Osteocyte (in vitro differentiated cells): ENCODE measurements around the gene RABGAP1. TPM values are rescaled to one million over a fixed set of nuclear protein-coding genes. Genes with fewer than 3 reads are reported as not detected.

Source experiments
- DNase-seq: peaks from one replicate; pipeline ENCODE4 v3.0.0; 2021; ENCODE audit warnings: mixed read lengths; ENCODE audit not compliant: unreplicated experiment; ENCODE audit errors: extremely low spot score
- H3K27ac Mint-ChIP-seq: one replicate; pipeline ENCODE4 v1.8.0; 2021; ENCODE audit warnings: mild to moderate bottlenecking, mixed read lengths; ENCODE audit not compliant: unreplicated experiment
- H3K27me3 Mint-ChIP-seq: one replicate; pipeline ENCODE4 v1.8.0; 2021; ENCODE audit warnings: mixed read lengths; ENCODE audit not compliant: unreplicated experiment
- H3K36me3 Mint-ChIP-seq: one replicate; pipeline ENCODE4 v1.8.0; 2021; ENCODE audit warnings: mixed read lengths; ENCODE audit not compliant: unreplicated experiment
- H3K4me1 Mint-ChIP-seq: one replicate; pipeline ENCODE4 v1.8.0; 2021; ENCODE audit warnings: mixed read lengths; ENCODE audit not compliant: unreplicated experiment
- H3K4me3 Mint-ChIP-seq: one replicate; pipeline ENCODE4 v1.8.0; 2021; ENCODE audit warnings: mild to moderate bottlenecking, moderate library complexity, mixed read lengths; ENCODE audit not compliant: unreplicated experiment
- H3K9me3 Mint-ChIP-seq: one replicate; pipeline ENCODE4 v1.8.0; 2021; ENCODE audit warnings: mixed read lengths; ENCODE audit not compliant: unreplicated experiment
- CTCF ChIP-seq: fragments of 200-600 bp; sonication (generic); IDR thresholded peaks from 2 replicates; pipeline ENCODE4 v1.5.0; 2021; ENCODE audit warnings: antibody characterized with exemption, mild to moderate bottlenecking, moderate library complexity
- total RNA-seq: library from RNA; stranded (reverse); gene quantifications from 2 replicates; pipeline ENCODE4 v1.2.1, GENCODE V29; 2021

RABGAP1 gene
- total RNA-seq, 1 donor from 2014 or later = 88.4 TPM

- no peak for DNase-seq
These were observed 108.9 kb downstream of the RABGAP1 start for GRCh38 chr9:123049589-123050222.

GRCh38 chr9:123053046-123053445 lies 112.2 kb downstream of the RABGAP1 start:
- peaks cover 52% of the 10 kb centered on the region for H3K4me1 Mint-ChIP-seq
- peaks cover 33% of the 10 kb centered on the region for H3K36me3 Mint-ChIP-seq
- peak overlapping the region; percentile 81 for H3K27ac Mint-ChIP-seq
- DNase-seq = no peak
- no peaks in the 10 kb centered on the region for H3K9me3 Mint-ChIP-seq
- TF ChIP-seq CTCF = no peak
- peak overlapping the region; percentile 33 for H3K4me3 Mint-ChIP-seq
- no peaks in the 10 kb centered on the region for H3K27me3 Mint-ChIP-seq

More at GRCh38 chr9:123049589-123050222, 108.9 kb downstream of the RABGAP1 start:
- Mint-ChIP-seq H3K4me1 (peaks cover 73% of the 10 kb centered on the region), H3K36me3 (peaks cover 21% of the 10 kb centered on the region), H3K27ac (peak overlapping the region; percentile 91), H3K9me3 (no peaks in the 10 kb centered on the region), H3K27me3 (no peaks in the 10 kb centered on the region), H3K4me3 (no peak overlapping the region)
- no peak for TF ChIP-seq CTCF

GRCh38 chr9:123053711-123054110 lies 112.9 kb downstream of the RABGAP1 start:
- Mint-ChIP-seq H3K9me3 (no peaks in the 10 kb centered on the region), H3K27me3 (no peaks in the 10 kb centered on the region), H3K27ac (peak overlapping the region; percentile 81), H3K36me3 (peaks cover 33% of the 10 kb centered on the region), H3K4me1 (peaks cover 49% of the 10 kb centered on the region), H3K4me3 (peak overlapping the region; percentile 0)
- TF ChIP-seq CTCF = no peak
- DNase-seq = no peak

- DNase-seq = no peak
- H3K9me3 Mint-ChIP-seq = no peaks in the 10 kb centered on the region
- H3K4me1 Mint-ChIP-seq = peaks cover 62% of the 10 kb centered on the region
- no peak for TF ChIP-seq CTCF
- H3K27ac Mint-ChIP-seq = peak overlapping the region; percentile 45
- no peak overlapping the region for H3K4me3 Mint-ChIP-seq
- peaks cover 19% of the 10 kb centered on the region for H3K36me3 Mint-ChIP-seq
- no peaks in the 10 kb centered on the region for H3K27me3 Mint-ChIP-seq
These were observed 118.0 kb downstream of the RABGAP1 start for GRCh38 chr9:123058834-123059233.

GRCh38 chr9:123059472-123060220 lies 118.8 kb downstream of the RABGAP1 start:
- TF ChIP-seq CTCF = no peak
- Mint-ChIP-seq H3K9me3 (no peaks in the 10 kb centered on the region), H3K4me3 (no peak overlapping the region), H3K27ac (peak overlapping the region; percentile 75), H3K27me3 (no peaks in the 10 kb centered on the region), H3K36me3 (peaks cover 16% of the 10 kb centered on the region), H3K4me1 (peaks cover 65% of the 10 kb centered on the region)
- no peak for DNase-seq
